ENCODE measurements around the gene ASIP. TPM values are rescaled to one million over a fixed set of nuclear protein-coding genes. Genes with fewer than 3 reads are reported as not detected.

The ASIP gene
- total RNA-seq, 1 experiment from 2014 or later, result not detected

DNA sequence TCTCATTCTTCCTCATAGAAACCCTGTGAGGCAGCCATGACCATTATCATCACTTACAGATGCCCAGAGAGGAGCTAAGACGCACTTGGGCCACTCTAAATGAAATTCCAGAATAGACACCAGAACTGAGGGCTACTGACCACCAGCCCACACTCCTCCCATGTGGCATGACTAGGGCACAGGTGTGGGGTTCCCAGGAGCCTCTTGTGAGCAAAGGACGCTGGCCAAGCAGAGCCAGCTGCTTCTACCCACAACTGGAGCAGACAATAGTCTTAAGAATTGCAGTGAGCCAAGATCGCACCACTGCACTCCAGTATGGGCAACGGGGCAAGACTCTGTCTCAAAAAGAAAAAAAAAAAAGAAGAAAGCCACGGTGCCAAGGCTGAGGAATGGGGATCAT lies 51.9 kb downstream of the ASIP start:
- Histone ChIP-seq H3K56ac (ENCODE audit: insufficient read length, low read depth, low read length) (no peak overlapping the region), H4K20me1 (ENCODE audit: control insufficient read depth, insufficient read depth, insufficient read length) (no peaks in the 10 kb centered on the region), H3K79me1 (ENCODE audit: insufficient read depth, low read depth, low read length, poor library complexity, severe bottlenecking) (peaks cover 3% of the 10 kb centered on the region), H3K4me2 (ENCODE audit: insufficient read depth, insufficient read length, low read length) (no peak overlapping the region), H2AK5ac (ENCODE audit: insufficient read length, low read length) (no peak overlapping the region), H4K5ac (ENCODE audit: insufficient read length, low read depth, low read length) (no peak overlapping the region), H3K4ac (ENCODE audit: low read depth, low read length) (no peak overlapping the region), H3K23me2 (ENCODE audit: insufficient read length, low read depth, low read length, poor library complexity, severe bottlenecking) (no peaks in the 10 kb centered on the region), H3K27ac (ENCODE audit: insufficient read length, low read depth, low read length) (no peak overlapping the region), H2BK120ac (ENCODE audit: low read depth, low read length, poor library complexity, severe bottlenecking) (no peak overlapping the region), H3K9ac (ENCODE audit: extremely low read depth, insufficient read length, low read length) (no peak overlapping the region), H3K79me2 (ENCODE audit: insufficient read depth, low read length) (peaks cover 12% of the 10 kb centered on the region; the same call in 1 of the 2 replicates), H2AFZ (ENCODE audit: low read length) (no peak overlapping the region), H4K91ac (ENCODE audit: insufficient read length, low read depth, low read length) (no peak overlapping the region), H2BK5ac (ENCODE audit: insufficient read length, low read length) (no peak overlapping the region), H4K8ac (replicated peaks; ENCODE audit: insufficient read length, low read depth, low read length) (no peak overlapping the region), H3T11ph (ENCODE audit: low read length) (no peak overlapping the region), H3K9me3 (ENCODE audit: control insufficient read depth, low read depth, low read length) (no peaks in the 10 kb centered on the region), H3K23ac (ENCODE audit: insufficient read length, low read depth, low read length) (no peak overlapping the region), H3K4me1 (ENCODE audit: insufficient read depth, low read length) (no peaks in the 10 kb centered on the region), H3K14ac (ENCODE audit: insufficient read depth, low read length) (no peak overlapping the region), H2BK20ac (ENCODE audit: low read depth, low read length, poor library complexity, severe bottlenecking) (no peak overlapping the region), H3K27me3 (ENCODE audit: insufficient read depth, low read length) (no peaks in the 10 kb centered on the region), H3K18ac (ENCODE audit: insufficient read length, low read depth, low read length) (no peak overlapping the region), H2BK12ac (ENCODE audit: insufficient read length, low read depth, low read length) (no peak overlapping the region), H2BK15ac (ENCODE audit: low read depth, low read length) (no peak overlapping the region)
- Mint-ChIP-seq H3K4me3 (no peak overlapping the region), H3K4me1 (peaks cover 3 to 4% of the 10 kb centered on the region in 2 experiments; a peak in 1 of 4 replicates), H3K27ac (peak overlapping the region in 1 of 3 experiments; percentile 49; a peak in 2 of 7 replicates), H3K27me3 (ENCODE audit: low read depth) (no peaks in the 10 kb centered on the region), H3K36me3 (ENCODE audit: insufficient read depth in 1 of 3, low read depth in 3 of 3) (peaks cover 68 to 89% (median 82%) of the 10 kb centered on the region in 3 experiments), H3K9me3 (no peaks in the 10 kb centered on the region)
- DNase-seq, result no peak
- WGBS (ENCODE audit: extremely low coverage, insufficient read length, low lambda C conversion rate), result no CpG with 5 or more reads among the region's 5 CpGs
- TF ChIP-seq, protein P1, sequence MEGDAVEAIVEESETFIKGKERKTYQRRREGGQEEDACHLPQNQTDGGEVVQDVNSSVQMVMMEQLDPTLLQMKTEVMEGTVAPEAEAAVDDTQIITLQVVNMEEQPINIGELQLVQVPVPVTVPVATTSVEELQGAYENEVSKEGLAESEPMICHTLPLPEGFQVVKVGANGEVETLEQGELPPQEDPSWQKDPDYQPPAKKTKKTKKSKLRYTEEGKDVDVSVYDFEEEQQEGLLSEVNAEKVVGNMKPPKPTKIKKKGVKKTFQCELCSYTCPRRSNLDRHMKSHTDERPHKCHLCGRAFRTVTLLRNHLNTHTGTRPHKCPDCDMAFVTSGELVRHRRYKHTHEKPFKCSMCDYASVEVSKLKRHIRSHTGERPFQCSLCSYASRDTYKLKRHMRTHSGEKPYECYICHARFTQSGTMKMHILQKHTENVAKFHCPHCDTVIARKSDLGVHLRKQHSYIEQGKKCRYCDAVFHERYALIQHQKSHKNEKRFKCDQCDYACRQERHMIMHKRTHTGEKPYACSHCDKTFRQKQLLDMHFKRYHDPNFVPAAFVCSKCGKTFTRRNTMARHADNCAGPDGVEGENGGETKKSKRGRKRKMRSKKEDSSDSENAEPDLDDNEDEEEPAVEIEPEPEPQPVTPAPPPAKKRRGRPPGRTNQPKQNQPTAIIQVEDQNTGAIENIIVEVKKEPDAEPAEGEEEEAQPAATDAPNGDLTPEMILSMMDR (conservative IDR thresholded peaks at IDR 0.05), result no peak

Measured in H9 (cell line).